ENCODE results near the gene SYNE1.

DNA sequence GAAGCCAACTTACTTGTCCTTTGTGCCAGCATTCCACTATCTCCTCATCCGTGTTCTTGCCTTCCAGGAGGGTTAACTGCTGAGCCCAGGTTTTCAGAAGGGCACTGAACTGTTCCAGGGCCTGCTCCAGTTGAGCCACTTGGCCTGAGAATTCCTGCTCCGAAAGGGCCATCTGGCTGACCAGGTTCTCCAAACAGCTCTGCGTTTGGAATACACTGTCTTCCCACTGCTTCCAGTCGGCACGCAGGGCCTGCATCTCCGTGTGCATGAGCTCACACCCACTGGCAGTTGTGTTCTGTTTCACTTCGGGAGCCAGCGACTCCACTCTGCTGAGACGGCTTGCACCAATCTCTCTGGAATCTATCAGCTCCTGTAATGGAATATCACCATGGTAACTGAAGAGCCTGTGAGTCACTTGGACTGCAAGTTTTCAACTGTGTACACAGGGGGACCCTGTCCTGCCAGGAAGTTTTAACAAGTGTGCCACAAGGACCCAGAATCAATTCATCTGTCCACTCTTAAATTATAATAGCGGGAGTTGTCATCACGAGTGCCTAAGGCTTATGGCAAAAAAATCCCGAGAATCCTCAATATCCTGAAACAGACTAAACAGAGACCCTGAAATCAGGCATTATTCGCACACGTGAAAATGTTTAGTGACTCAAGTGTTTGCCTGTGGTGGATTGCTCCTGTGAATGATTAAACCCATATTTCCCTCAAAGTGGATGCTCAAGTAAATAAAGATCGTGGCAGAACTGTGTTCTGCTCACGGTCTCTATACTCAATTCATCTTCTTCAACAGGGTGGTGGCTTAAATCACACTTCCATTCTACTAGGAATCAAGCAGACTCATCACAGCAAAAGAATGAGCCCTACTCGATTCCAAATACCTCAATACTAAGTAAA is 255.9 kb downstream of the SYNE1 start:
- TF ChIP-seq, protein P1, sequence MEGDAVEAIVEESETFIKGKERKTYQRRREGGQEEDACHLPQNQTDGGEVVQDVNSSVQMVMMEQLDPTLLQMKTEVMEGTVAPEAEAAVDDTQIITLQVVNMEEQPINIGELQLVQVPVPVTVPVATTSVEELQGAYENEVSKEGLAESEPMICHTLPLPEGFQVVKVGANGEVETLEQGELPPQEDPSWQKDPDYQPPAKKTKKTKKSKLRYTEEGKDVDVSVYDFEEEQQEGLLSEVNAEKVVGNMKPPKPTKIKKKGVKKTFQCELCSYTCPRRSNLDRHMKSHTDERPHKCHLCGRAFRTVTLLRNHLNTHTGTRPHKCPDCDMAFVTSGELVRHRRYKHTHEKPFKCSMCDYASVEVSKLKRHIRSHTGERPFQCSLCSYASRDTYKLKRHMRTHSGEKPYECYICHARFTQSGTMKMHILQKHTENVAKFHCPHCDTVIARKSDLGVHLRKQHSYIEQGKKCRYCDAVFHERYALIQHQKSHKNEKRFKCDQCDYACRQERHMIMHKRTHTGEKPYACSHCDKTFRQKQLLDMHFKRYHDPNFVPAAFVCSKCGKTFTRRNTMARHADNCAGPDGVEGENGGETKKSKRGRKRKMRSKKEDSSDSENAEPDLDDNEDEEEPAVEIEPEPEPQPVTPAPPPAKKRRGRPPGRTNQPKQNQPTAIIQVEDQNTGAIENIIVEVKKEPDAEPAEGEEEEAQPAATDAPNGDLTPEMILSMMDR (IDR thresholded peaks at IDR 0.05; ENCODE audit: insufficient read depth, low read length, poor library complexity, severe bottlenecking), result no peak
- TF ChIP-seq EZH2phosphoT487 (conservative IDR thresholded peaks at IDR 0.05; ENCODE audit: low read length), result no peak

All from SU-DHL-6 (cell line).